Amygdala (tissue), 56 donors: ENCODE data around the gene GLDC.
"Not testable (repeated sequence)": the region's sequence is repeated elsewhere in the genome, so short reads cannot be mapped to it uniquely, and the experiment has no call there.

Experiments
- DNase-seq, 56 donors: peaks; one replicate each; lab custom pipeline; 2025; lab: John Stamatoyannopoulos, UW

Gene GLDC

DNA sequence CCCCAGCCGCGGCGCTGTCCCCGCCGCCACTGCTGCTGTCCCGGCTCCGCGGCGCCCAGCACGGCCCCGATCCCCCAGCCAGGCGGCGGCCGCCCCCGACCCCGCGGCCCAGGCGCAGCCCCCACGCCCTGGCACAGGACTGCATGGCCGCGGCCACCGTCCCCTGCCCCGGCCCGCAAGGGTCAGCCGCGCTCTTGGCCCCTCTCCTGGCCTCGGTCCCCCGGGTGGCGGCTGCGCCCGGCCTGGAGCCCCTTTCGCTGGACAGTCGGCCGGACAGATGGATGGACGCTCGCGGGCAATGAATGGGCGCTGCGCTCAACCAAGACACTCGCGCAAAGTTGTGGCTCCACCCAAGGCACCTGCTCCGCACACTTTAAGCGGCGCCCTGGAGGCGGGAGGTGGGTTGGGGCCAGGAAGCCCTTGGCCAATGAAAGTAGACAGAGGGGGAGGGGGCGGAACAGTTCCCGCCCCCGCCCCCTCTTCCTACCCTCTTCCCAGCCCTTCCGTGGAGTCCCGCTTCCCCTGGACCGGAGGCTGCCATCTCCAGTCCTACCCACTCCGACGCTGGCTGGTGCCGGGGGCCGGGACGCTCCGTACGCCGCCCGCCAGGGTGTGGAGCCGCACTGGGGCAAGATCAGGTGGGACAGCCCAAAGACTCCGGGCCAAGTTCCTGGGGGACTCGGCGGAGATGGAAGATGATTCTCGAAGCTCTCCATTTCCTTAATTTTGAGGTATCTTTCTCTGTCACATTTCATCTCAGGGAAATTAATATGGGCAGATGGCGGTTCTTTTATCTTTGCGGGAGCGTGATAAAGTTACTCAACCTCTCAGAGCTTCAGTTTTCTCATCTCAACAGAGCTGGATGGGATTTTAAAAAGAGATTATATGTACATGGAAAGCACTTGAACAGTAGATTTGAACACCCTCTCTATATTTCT lies at the start of gene GLDC:
Gene GLDC, minus strand, starts transcription at position 375 of the 938 bp plus-strand sequence. Its CDS starts 230 bp downstream, at position 145.
- peak in 49 of 56 donors; percentile 7 to 73 (median 38) for DNase-seq

DNA sequence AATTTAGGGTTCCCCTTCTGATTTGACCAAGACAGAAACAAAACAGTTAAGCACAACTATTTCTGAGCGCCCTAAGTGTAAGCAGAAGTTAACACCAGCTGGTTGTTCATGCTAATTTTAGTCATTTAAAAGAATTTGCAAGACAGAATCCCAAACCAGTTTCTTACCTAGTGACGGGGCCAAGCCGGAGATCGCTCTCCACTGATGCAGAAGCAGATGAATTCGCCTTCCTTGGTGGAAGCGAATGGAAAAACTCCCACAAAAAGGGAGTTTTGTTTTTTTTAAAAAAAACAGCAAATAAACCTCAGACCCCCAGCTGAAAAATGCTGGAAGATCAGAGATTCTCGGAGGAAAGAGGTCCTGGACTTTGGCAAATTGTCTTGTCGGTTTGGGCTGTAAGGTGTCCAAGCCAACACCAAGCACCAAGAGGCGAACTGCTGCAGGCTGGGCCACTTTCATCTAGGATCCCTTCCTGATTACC lies 47.4 kb upstream of the GLDC start:
- peak in 1 of 56 donors; percentile 15 for DNase-seq

DNA sequence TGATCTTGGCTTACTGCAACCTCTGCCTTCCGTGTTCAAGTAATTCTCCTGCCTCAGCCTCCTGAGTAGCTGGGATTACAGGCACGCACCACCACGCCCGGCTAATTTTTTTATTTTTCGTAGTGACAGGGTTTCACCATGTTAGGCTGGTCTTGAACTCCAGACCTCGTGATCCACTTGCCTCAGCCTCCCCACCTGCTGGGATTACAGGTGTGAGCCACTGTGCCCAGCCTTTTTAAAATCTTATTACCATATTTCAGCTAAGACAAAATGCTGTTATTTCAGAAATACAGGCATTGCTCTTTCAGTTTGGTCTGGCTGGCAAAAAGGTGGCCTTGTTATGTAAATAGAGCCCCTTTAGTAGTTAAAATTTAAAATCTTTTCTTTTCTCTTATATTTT lies 46.9 kb upstream of the GLDC start:
- DNase-seq = no peak

DNA sequence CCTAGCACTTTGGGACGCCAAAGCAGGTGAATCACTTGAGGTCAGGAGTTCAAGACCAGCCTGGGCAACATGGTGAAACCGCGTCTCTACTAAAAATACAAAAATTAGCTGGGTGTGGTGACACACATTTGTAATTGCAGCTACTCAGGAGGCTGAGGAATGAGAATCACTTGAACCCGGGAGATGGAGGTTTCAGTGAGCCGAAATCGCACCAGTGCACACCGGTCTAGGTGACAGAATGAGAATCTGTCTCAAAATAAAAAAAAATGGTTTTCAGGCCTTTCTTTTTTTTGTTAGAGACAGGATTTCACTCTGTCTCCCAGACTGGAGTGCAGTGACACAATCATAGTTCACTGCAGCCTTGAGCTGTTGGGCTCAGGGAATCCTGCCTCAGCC lies 45.1 kb upstream of the GLDC start:
- not testable (repeated sequence) for DNase-seq

DNA sequence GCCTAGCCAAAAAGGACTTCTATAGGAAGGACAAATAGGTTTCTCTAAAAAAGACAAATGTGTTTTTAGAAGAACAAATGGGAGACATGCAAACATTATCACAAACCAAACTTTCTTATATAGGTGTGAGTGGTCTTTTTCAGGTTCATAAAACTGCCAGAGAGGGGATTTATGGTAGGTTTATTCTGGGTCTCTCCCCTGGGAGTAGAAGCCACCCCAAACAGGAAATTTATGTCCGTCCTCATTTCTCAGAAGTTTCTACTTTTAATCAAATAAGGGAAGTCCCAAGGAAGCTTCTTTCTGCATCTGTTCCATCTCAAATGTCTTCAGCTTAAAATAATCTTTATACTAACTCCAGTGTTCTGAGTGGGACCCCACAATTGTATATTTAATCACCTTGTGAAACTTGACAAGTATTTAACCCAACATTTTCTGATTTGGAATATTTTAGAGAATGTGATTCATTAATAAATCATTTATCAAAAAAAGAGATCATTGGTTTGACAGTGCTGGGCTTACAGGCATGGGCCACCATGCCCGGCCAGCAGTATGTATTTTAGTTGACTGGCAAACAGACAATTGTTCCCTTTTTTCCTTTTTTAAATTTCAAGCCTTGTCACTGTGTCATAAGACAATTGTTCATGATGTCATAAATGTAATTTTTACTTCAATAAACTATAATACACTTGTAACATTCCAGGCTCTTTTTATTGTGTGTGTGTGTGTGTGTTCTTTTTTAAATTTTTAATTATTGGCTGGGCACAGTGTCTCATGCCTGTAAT lies 44.6 kb upstream of the GLDC start:
- no peak for DNase-seq

DNA sequence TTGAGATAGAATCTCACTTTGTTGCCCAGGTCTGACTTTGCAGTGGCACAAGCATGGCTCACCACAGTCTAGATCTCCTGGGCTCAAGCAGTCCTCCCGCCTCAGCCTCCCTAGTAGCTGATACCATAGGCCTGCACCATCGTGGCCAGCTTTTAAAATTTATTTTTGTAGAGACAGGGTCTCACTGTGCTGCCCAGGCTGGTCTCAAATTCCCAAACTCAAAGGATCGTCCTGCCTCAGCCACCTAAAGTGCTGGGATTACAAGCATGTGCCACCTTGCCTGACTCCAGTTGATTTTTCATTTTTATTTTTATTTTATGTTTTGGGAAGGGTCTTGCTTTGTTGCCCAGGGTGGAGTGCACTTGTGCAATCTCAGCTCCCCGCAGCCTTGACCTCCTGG lies 41.7 kb upstream of the GLDC start:
- DNase-seq = no peak

DNA sequence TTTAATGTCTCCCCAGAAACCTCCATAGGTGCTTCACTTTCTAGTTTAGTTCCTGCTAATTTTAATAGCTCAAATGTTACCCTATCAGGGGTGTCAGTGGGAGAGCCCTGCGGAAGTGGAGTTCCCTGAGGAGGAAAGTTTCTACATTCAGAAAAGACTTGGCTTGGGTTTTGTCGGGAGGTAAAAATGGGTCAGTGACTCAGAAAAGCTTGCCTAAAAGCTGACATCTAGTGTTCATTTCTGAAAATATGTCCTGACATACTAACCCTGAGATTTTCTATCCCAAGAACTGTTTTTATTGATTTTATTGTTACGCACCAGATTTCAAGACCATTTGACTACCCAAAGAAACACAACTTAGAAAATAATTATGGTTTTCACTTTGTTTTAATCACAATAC lies 40.9 kb upstream of the GLDC start:
- DNase-seq = no peak

DNA sequence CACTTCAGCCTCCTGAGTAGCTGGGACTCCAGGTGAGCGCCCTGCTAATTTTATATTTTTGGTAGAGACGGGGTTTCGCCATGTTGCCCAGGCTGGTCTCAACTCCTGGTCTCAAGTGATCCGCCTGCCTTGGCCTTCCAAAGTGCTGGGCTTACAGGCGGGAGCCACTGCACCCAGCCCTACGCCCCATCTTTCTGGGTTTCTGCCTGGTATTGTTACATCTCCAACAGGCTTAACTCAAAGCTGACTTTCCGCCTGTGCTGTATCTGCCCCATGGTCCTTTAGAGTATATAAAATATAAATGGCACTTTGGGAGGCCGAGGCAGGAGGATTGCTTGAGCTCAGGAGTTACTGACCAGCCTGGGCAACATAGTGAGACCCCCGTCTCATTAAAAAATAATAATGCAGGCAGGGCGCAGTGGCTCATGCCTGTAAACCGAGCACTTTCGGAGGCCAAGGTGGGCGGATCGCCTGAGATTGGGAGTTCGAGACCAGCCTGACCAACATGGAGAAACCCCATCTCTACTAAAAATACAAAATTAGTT lies 36.5 kb upstream of the GLDC start:
- peak in 2 of 56 donors; percentile 28 to 49 for DNase-seq

DNA sequence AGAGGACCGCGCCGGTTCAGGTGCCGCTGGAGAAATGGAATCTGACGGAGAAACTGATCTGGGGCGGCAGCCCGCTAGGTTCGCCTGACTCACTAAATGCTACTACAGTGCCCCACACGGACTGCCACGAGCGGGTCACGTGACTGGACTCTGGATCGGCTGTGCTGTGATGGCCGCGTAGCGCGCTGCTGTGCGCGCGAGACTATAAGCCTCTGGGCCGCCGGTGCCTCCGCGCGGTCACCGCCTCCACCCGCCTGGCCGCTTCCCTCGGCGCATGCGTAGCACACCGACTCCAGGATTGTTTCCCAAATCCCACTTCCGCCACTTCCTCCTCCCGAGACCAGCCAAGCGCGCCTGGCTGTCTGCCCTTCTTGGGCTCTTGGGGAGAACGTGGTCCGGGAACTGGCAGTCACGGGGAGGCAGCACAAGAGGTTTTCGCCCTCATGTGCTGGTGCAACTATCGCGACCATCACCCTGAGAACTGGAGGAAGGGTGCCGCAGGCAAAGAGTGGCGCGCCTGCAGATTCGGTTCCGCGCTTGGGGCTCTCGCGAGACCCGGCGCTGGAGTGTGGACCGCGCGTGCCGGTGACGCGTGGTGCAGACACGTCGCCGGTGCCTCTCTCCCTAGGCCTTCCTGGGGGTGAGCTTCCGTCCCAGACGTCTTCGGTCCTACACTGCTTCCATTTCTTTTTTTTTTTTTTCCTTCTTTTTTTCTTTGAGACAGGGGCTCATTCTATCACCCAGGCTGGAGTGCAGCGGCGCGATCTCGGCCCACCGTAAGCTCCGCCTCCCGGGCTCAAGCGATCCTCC lies 35.8 kb upstream of the GLDC start:
- peak; percentile 85 to 98 (median 94) for DNase-seq

DNA sequence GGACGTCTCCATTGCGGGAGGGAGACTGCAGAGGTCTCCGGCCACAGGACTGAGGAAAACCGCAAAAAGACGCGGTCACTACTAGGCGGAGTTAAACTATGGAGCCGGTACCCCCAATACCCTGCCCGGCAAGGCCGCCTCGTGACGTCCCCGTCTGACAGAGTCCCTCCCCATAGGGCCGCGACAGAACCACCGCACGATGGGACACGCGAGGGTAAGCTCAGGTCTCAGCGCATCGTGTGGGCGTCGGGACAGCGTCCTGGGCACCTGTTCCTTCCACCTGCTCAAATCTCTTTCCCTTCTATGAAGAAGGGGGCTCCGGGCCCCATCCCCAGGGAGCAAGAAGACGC lies 35.2 kb upstream of the GLDC start:
- peak in 38 of 56 donors; percentile 37 to 95 (median 70) for DNase-seq

DNA sequence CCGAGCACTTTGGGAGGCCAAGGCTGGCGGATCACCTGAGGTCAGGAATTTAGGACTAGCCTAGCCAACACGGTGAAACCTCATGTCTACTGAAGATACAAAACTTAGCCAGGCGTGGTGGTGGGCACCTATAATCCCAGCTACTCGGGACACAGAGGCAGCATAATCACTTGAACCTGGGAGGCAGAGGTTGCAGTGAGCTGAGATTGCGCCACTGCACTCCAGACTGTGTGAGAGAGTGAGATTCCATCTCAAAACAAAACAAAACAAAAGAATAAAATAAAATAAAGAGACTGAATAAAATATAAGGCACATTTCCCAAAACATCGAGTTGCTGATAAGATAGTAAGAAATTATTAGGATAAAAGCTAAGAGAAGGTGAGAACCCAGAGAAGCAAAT lies 32.3 kb upstream of the GLDC start:
- DNase-seq = no peak

DNA sequence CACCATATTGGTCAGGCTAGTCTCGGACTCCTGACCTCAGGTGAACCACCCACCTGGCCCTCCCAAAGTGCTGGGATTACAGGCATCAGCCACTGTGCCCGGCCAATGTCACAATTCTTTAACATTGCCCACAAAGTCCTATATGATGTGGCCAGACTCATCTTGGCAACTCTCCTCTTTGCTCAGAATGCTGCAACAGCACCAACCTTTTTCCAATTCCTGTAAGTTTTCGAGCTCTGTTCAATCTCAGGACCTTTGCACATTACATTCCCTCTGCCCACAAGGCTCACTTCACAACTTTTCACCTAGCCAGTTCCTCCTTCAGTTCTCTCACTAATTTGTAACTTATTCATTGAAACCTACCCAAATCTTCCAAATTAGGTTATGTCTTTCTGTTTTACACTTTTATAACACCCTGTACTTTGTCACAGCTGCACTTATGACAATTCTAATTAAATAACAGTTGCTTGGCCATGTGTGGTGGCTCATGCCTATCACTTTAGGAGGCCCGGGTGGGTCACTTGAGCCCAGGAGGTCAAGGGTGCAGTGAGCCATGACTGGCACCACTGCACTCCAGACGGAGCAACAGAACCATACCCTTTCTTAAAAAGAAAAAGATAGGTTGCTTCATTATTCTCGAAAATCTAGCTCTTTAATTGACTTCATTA lies 30.9 kb upstream of the GLDC start:
- DNase-seq = no peak

DNA sequence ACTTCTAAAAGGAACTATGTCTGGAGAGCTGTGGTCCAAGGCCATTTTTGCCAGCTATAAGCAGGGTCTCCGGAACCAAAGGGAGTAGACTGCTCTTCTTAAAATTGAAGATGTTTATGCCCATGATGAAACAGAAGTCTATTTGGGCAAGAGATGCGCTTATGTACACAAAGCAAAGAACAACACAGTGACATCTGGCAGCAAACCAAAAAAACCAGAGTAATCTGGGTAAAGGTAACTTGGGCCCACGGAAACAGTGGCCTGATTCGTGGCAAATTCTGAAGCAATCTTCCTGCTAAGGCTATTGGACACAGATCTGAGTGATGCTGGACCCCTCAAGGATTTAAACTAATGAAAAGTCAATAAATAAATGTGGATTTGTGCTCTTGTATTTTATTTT lies 29.7 kb upstream of the GLDC start:
- no peak for DNase-seq

DNA sequence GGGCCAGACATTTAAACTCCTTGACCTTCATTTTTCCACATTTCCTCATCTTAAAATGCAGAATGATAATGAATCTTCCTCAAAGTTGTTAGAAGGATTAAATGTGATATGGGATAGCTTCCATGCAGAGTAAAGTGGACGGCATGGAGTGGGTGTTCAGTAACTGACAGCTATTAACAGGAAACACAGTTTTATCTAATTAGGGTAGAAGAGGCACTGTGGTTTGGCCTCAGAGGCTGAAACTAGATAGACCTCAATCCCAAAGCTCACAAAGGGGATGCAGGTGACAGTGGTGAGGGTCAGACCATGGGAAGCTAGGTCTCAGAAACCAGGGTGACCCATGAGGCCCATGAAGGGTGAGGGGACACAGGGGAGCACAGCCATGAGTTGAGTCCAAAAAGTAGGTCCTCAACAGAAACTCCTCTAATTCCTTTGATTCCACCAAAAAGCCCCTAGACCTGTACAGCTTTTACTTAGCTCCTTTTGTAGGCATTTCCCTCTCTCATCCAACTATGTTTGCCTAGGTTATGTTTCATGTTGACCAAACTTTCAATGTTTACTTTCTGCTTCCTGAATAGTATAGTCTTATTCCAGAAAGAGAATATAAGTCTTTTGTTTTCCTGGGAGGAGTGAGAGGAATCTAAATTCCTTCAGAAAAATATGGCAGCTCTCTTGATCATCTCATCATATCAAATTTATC lies 27.9 kb upstream of the GLDC start:
- no peak for DNase-seq

DNA sequence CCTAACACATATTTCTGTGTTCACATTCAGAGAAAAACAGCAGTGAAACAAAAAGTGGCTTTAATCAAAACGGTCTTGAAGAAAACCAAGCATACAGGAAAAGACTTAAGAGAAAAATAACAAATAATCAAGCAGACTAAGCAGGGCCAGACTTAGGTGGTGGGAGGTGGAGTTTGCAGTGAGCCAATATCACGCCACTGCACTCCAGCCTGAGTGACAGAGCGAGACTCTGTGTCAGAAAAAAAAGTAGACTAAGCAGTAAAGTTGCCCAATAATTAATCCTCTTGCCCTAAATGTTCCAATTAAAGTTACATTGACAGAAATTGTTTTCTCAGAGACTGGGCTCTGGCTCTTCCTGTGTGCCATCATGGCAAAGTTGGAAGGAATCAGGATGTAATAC lies 26.6 kb upstream of the GLDC start:
- no peak for DNase-seq

DNA sequence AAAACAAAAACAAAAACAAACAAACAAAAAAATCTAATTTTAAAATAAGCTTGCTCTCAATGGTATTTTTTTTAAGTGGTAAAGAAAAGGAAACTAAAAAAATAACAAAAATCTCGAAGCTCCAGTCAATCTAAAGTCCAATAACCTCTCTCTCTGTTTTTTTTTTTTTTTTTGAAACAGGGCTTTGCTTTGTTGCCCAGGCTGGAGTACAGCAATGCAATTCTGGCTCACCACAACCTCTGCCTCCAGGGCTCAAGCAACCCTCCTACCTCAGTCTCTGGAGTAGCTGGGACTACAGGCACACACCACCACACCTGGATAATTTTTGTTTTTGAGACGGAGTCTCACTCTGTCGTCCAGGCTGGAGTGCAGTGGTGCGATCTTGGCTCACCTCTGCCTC lies 25.9 kb upstream of the GLDC start:
- no peak for DNase-seq

DNA sequence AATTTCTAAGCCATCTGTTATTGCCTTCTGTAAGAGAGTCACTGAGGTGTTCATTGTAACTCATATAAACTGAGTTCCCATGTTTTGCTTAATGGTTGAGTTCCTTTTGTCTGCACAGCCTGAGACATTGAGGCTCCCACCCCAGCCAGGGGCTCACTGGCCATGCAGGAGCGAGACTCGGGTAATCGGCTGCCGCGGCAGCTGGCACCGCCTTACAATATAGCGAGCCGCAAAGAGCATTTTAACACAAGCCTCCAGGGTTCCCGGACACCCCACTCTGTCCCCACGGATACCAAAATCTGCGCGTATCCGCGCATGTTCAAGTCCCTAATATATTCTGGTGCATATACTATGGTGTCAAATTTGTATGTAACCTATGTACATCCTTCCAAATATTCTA lies 24.4 kb upstream of the GLDC start:
- no peak for DNase-seq

DNA sequence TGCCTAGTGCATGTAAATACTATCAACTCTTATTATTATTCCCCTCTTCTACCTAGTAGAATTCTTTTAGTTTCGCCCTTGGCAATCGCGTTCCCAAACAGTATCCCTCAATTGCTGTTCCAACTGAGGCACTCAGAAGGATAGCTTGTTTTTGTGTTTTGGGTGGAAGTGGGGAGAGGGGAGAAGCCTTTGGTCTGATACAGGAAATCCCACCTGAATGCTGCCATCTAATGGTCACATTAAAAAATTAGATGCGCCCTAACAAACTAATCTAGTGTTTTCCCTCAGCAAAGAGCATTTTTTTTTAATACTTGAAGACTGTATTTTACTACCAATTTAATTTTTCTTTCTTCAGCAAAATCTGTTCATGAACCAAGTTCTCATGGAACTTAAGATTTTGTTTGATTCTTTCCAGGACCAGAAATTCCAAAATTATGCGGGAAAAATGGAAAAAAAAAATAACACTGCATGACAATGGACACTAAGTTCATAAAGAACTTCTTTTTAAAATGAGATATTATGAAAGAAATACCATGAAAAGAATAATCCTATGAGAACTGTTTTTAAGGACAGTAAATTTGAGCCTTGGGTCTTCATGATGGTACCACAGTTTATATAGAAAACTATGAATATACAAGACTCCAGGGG lies 22.2 kb upstream of the GLDC start:
- DNase-seq = peak in 4 of 56 donors; percentile 6 to 21 (median 8)

DNA sequence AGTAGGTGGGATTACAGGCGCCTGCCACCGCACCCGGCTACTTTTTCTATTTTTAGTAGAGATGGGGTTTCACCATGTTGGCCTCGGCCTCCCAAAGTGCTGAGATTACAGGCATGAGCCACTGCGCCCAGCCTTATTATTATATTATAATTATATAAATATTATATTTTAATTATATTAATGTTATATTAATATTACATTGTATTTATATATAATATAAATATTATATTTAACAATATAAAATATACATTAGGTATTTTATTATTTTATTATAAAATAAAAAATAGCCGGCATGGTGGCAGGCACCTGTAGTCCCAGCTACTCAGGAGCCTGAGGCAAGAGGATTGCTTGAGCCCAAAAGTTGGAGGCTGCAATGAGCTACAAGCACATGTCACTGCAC lies 21.6 kb upstream of the GLDC start:
- no peak for DNase-seq
